Frontal cortex (tissue), 4 donors: ENCODE measurements around the gene RIPK1. TPM values are rescaled to one million over a fixed set of nuclear protein-coding genes. Genes with fewer than 3 reads are reported as not detected.
A peak's percentile ranks its signal among the peaks of the same experiment; 100 is the strongest.
"Not testable (repeated sequence)": the region's sequence is repeated elsewhere in the genome, so short reads cannot be mapped to it uniquely, and the experiment has no call there.

Source experiments
- DNase-seq, 2 donors: peaks; one replicate each; pipeline ENCODE4 v3.0.0; 2012; ENCODE audit warnings: low spot score in 2 of 2
- FAIRE-seq: peaks from 2 replicates; lab custom pipeline; 2012; peaks lifted over from hg19 to GRCh38; lab: Jason Lieb, UNC
- total RNA-seq: library from RNA; depleted of rRNA; stranded (reverse); fragments of >200 nt; gene quantifications from one replicate; pipeline ENCODE4 v1.2.3, GENCODE V29; 2014
- donor health status: control.
- donor health status: control.
- donor health status: control.

Gene RIPK1
- total RNA-seq, 1 donor from 2014 or later: 7.3 TPM

DNA sequence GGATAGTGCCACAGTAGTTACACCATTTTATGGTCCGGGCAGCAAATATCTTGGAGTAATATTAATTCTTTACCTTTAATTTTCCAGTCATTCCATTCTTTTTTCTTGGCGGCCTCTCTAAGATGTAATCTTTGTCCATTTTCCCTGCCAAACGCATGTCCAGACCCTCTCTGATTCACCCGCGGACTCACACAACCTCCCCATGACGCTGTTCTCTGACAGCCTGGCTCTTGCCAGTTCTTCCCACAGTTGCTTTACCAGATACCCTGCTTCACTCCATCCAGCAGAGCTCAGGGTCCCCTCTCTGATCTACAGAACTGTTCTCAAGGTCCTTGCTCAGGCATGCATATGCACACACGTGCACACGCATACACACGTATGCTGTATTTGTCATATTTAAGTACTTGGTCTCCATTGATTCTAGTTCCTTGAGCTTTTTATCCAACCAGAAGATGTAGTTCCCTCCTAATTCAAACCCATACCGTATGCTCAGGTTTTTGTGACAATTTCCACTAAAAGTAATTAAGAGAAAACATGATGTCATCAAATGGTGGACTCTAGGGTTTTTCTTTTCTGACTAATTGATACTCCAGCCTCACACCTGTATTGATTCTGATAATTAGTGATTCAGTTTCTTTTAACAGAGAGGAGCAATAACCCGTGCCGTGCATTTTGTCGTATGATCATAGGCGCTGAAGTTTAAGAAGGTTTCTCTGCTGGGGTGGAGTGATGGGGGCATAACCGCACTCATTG, 60.2 kb downstream of the RIPK1 start:
- FAIRE-seq: no peak

GRCh38 chr6:3131695-3132094, 63.4 kb downstream of the RIPK1 start:
- DNase-seq: no peak
- FAIRE-seq: no peak

More for the DNA sequence above, 60.2 kb downstream of the RIPK1 start:
- DNase-seq: no peak

DNA sequence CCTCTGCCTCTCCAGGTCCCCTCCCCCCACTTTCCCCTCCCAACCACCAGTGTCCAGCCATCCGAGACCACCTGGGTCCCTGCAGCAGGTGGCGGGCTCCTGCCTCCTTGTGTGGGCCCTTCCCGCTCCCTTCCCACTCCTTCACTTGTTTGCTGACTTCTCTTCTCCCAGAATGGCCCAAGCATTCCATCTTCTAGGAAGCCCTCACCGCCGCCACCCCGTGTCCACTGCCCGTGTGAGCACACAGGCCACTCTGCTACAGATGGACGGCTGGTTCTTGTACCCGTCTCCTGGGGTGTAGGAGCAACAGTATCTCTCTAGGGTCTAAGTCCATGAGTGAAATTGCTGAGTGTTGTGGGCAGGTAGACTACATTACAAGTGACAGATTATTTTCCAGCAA, 65.2 kb downstream of the RIPK1 start:
- FAIRE-seq (no peak), DNase-seq (no peak)

DNA sequence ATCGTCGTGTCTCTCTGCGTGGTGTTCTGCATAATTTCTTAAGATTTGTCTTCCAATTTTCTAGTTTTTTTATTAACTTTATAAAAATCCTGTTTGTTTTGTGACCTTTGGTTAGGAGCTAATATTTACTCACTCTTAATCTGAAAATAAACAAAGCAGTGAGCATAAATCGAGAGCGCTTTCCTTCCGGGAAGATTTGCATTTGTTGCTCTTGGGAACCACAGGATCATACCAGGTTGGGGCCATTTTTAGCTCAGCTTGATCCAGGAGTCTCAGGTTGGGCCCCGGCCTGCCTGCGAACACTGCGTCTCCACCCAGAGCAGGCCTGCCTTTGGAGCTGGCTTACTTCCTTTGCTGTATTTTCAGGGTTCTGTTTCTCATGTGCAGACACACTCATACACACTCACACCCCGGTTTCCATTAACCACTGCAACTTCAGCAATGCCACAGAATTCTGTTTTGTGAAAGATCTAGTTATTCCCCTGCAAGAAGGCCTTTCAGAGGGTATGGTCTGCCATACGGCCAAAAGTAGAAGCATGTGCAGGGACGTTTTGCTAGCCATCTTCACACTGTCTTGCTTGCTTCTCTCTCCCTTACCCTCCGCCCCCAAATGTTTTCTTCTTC, 67.5 kb downstream of the RIPK1 start:
- no peak for FAIRE-seq
- DNase-seq: no peak

DNA sequence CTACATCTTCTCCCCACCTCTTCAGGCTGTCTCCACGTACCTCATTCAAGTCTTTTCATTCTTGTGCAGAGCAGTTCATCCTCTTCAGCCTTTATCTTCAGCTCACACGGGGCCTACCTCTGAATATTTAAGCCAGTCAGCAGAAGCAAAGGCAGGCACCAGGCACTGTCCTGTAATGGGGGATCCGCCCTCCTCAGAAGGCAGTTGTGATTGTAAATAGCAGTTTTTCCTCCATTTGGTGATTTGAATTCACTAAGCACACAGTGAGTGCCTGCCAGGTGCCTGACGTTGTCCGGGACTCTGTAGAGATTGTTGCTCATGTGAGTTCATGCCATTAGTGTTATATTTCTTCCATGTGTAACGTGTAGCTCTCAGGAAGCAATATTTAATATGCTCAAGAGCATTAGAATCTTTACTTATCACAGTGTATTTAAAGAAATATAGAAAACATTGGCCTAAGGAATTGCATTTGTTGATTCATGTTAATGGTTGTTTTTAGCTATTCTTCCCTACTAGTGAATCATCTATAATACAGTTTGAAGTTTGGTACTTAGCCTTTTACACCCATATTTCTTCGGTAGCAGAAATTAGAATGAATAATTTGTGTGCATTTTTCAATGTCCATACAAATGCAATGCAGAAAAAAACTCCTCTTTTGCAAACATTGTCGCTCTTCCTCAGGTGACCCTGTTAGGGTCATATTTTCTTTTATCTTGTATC, 68.2 kb downstream of the RIPK1 start:
- no peak for DNase-seq
- FAIRE-seq: no peak

- no peak for DNase-seq
- FAIRE-seq: no peak
Measured at GRCh38 chr6:3137057-3137777, 68.9 kb downstream of the RIPK1 start.

DNA sequence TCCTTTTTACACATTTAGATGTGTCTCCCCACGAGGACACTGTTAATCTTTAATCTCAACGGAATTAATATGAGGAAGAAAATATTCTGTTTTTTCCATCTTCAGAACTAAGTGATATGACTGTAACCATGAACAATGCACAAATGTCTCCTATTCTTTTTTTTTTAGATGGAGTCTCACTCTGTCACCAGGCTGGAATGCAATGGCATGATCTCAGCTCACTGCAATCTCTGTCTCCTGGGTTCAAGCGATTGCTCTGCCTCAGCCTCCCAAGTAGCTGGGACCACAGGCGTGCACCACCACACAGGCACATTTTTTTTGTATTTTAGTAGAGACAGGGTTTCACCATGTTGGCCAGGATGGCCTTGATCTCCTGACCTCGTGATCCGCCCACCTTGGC, 69.6 kb downstream of the RIPK1 start:
- FAIRE-seq, DNase-seq: not testable (repeated sequence)

- FAIRE-seq: no peak
- no peak for DNase-seq
Measured at GRCh38 chr6:3138341-3138740, 70.0 kb downstream of the RIPK1 start.

DNA sequence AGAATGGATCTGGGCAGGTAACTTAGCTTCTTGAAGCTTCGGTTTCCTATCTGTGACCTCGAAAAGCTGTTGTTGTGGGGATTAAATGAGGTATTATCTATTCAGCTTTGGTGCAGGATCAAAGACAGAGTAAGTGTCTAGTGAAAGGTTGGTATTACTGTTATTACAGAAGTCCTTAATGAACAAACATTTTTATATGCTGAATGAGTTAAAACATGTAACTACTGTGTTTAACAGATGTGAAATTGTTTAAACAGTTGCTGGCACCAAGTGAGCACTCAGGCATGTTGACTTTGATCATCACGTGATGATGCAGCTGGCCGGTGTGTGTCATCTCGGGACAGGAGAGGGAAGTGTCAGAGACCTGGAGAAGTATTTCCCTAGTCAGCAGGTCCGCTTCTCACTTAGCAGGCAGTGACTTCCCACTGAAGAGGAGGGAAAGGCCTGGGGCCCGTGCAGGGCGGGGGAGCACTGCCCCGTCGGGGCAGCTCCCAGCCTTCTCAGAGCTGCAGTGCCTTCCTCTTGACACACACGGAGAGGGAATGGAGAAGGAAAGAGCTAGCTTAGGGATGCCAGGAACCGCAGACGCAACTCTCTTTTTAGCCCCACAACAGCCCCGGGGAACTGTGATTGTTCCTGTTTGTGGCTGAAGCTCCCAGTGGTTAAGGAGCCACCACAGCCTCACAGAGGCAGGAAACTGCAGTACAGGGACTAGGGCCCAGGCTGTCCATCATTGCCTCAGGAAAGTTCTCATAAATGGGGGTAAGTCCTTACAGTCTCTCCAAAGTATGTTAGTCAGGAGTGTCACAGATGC, 71.0 kb downstream of the RIPK1 start:
- DNase-seq (peak in 1 of 2 donors; percentile 40), FAIRE-seq (no peak)

DNA sequence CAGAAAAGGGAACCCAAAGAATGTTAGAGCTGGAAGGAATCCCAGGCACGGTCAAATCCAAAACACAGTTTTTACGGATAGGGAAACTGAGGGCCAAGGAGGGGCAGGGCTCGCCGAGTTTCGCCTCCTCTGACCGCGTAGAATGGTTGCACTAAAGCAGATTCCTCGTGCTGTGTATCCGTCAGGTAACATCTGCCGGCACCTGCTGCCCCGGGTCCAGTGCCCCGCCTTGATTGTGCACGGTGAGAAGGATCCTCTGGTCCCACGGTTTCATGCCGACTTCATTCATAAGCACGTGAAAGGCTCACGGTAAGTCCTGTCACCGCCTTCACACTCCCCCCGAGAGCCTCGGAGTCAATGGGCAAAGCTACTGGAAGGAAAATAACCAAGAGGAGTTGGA, 71.9 kb downstream of the RIPK1 start:
- no peak for FAIRE-seq

DNA sequence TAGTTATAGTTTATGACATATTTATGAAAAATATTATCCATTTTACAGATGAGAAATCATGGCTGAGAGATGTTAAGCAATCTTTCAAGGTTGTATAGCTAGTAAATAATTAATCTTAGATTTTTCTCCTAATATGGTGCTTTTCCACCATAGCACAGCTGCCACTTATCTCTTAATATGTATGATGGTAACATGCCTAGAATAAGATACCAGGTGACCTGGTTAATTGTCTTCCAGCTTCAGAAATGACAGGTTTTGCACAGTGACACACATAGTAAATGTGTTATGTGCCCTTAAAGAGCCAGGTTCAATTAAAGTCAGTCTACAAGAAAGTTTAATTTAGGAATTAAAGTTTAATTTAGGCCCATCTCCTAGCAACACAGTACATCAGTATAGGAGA, 74.2 kb downstream of the RIPK1 start:
- FAIRE-seq: no peak
- DNase-seq: no peak

More for the DNA sequence above, 71.9 kb downstream of the RIPK1 start:
- DNase-seq: no peak

GRCh38 chr6:3143158-3143557, 74.9 kb downstream of the RIPK1 start:
- DNase-seq: no peak
- no peak for FAIRE-seq

DNA sequence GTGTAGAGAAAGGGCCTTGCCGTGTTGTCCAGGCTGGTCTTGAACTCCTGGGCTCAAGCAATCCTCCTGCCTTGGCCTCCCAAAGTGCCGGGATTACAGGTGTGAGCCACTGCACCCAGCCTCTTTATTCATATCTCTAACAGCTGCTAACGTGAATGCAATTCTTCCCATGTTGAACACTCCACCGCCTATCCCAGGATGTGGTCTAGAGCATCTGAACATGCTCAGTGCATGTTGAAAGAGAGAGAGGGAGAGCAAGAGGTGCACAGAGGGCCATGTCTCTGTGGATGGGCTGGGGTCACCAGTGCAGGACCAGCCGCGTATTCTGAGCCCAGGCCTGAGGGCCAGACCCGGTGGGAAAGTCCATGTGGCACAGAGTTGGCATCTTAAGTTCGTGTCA, 76.3 kb downstream of the RIPK1 start:
- DNase-seq: no peak
- no peak for FAIRE-seq

DNA sequence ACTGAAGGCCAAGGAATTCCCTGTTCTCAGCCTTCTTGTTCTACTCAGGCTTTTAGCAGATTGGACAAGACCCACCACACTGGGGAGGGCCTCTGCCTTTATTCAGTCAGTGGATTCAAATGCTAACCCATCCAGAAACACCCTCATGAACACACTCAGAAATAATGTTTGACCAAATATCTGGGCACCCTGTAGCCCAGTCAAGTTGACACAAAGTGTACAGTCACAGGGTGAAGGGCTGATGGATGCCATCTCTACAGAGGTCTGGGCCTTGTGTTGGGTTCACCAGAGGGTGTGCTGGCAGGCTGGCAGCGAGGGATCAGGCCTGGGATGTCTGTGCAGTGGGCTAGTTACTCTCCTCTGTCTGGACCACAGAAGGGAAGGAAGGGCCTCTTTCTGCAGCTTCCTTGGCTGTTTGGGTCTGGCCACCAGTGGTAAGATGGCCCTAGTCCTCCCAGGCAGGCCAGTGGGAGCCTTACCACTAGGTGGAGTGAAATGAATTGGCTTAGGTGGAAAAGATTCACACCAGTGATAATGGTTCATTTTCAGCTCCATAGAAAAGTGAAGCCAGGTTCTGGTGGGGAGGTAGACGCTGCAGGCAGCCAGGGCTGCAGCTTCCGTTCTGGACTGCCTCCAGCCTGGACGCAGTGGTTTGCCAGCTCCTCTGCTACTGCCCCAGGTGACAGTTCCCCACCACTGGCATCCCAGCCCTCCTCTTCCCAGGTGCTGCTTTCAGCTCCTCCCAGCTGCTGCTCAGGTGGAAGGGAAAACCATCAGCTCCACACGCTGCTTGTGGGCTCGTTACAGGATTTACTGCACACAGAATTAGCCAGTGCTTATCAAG, 79.8 kb downstream of the RIPK1 start:
- DNase-seq (no peak), FAIRE-seq (no peak)

GRCh38 chr6:3151691-3152090, 83.4 kb downstream of the RIPK1 start:
- no peak for FAIRE-seq
- peak in 1 of 2 donors; percentile 39 for DNase-seq

DNA sequence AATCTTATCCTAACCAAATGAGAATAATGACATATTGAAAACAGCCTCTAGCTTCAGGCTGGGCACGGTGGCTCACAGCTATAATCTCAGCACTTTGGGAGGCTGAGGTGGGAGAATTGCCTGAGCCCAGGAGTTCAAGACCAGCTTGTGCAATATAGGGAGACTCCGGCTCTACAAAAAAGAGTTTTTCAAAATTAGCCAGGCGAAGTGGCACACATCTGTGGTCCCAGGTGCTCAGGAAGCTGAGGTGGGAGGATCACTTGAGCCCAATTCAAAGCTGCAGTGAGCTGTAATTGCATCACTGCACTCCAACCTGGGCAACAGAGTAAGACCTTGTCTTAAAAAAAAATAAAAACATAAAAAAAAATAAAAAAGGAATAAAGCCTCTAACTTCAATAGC, 84.4 kb downstream of the RIPK1 start:
- FAIRE-seq: no peak
- DNase-seq: no peak

DNA sequence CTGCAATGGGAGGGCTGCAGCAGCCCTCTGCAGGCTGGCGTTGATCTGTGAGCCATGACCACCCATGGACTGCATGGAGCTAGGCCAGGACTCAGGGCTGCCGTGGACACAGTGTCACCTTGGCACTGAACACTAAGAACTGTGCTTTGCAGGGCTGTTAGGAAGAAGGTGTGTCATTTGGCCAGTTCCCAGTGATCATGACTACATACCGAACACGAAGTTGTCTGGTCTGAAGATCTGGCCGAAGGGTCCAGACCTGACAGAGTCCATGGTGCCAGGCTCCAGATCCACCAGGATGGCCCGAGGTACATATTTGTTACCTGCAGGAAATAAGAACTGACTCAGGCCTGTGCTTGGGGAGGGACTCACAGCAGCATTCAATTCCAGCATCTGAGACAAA, 87.1 kb downstream of the RIPK1 start:
- FAIRE-seq, DNase-seq: not testable (repeated sequence)
